Measurements from ENCODE around the gene FOXP1. TPM values are rescaled to one million over a fixed set of nuclear protein-coding genes. Genes with fewer than 3 reads are reported as not detected.

FOXP1 gene
- total RNA-seq, 1 donor from 2014 or later: 107 TPM

DNA sequence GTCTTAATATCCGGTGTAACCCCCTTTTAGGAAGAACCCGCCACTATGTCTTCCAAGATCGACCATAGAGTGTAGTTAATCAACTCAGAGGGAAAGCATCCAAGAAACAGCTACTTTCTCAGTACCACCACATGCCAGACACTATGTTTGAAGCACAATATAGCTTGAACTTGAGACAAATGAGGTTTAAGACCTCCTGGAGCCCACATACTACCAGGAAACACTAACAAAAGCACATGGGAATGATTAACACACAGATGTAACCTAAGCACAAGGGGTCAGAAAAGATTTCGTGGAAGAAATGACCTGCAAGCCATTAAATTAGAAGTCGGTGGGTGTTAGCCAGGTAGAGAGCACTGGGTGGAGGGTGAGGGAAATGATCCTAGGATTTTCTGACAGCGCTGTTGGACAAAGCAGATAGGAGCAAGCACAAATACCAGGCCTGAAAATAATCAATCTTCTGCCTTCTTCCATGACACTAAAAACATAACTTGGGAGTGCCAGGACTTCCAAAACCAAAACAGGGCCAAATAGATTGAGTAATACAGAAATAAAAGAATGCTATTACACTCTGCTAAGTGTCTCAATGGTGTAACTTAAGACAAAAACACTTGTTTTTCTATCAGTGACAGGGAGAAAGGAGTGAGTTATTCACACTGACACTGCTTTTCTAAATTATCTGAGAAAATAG, 213.7 kb downstream of the FOXP1 start:
- Mint-ChIP-seq H3K4me3 (ENCODE audit: unreplicated experiment) (no peak overlapping the region), H3K27me3 (ENCODE audit: low read depth, unreplicated experiment) (no peaks in the 10 kb centered on the region), H3K27ac (ENCODE audit: unreplicated experiment) (no peak overlapping the region), H3K9me3 (ENCODE audit: unreplicated experiment) (peaks cover 4% of the 10 kb centered on the region), H3K4me1 (ENCODE audit: low read depth, unreplicated experiment) (peaks cover 33% of the 10 kb centered on the region), H3K36me3 (ENCODE audit: low read depth, unreplicated experiment) (peaks cover 2% of the 10 kb centered on the region)
- Histone ChIP-seq H3K4me2 (ENCODE audit: low read length) (no peak overlapping the region), H3K4me3 (ENCODE audit: insufficient read depth, low read depth, low read length) (no peak overlapping the region), H3K4me1 (ENCODE audit: insufficient read depth, low read length) (no peaks in the 10 kb centered on the region), H3K9me3 (ENCODE audit: insufficient read depth, low read depth, low read length) (no peaks in the 10 kb centered on the region), H3K27me3 (ENCODE audit: insufficient read depth, low read length) (no peaks in the 10 kb centered on the region), H3K27ac (ENCODE audit: low read depth, low read length) (no peak overlapping the region), H3K79me2 (ENCODE audit: insufficient read depth, low read length) (peaks cover 85% of the 10 kb centered on the region), H4K20me1 (ENCODE audit: insufficient read depth, low read length) (peaks cover 81% of the 10 kb centered on the region), H3K9ac (ENCODE audit: low read length) (no peak overlapping the region), H2AFZ (ENCODE audit: low read depth, low read length) (no peak overlapping the region), H3K36me3 (ENCODE audit: insufficient read depth, low read length) (no peaks in the 10 kb centered on the region)
- DNase-seq (ENCODE audit: low read depth) (peak; percentile 70), FAIRE-seq (no peak)
- TF ChIP-seq, protein P1, sequence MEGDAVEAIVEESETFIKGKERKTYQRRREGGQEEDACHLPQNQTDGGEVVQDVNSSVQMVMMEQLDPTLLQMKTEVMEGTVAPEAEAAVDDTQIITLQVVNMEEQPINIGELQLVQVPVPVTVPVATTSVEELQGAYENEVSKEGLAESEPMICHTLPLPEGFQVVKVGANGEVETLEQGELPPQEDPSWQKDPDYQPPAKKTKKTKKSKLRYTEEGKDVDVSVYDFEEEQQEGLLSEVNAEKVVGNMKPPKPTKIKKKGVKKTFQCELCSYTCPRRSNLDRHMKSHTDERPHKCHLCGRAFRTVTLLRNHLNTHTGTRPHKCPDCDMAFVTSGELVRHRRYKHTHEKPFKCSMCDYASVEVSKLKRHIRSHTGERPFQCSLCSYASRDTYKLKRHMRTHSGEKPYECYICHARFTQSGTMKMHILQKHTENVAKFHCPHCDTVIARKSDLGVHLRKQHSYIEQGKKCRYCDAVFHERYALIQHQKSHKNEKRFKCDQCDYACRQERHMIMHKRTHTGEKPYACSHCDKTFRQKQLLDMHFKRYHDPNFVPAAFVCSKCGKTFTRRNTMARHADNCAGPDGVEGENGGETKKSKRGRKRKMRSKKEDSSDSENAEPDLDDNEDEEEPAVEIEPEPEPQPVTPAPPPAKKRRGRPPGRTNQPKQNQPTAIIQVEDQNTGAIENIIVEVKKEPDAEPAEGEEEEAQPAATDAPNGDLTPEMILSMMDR (IDR thresholded peaks at IDR 0.05; ENCODE audit: insufficient read depth, low read depth, low read length): no peak
- TF ChIP-seq EZH2 (IDR thresholded peaks at IDR 0.05; ENCODE audit: insufficient read depth, low read length): no peak

DNA sequence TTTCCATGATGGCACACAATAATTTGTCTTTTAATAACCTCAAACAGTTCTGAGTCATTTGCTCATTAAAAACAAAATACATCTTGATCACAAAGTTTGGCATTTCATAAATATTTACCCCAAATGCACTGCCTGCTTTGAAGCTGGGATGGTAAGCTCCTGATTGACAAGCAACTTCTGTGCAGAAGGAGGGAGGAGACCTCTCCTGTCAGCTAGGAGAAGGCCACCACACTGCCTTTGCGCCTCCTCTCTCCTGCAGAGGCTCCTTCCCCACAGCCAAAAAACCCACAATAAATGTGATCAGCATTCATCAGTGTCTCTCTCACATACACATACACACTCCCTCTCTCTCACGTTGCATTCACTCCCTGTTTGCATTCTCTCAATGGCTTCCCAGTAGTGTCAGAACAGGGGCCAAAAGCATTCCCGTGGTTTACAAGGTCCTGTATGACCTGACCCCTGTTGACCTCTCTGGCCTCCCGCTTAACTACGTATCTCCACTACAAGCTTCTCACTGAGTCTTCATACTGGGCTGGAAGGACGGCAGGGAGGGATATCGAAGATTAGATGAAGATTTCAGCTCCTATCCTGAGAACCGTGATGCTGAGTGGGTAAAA, 216.4 kb downstream of the FOXP1 start:
- Mint-ChIP-seq H3K36me3 (ENCODE audit: low read depth, unreplicated experiment) (peaks cover 2% of the 10 kb centered on the region), H3K27ac (ENCODE audit: unreplicated experiment) (peak overlapping the region; percentile 2), H3K27me3 (ENCODE audit: low read depth, unreplicated experiment) (no peaks in the 10 kb centered on the region), H3K4me1 (ENCODE audit: low read depth, unreplicated experiment) (peaks cover 34% of the 10 kb centered on the region), H3K4me3 (ENCODE audit: unreplicated experiment) (no peak overlapping the region), H3K9me3 (ENCODE audit: unreplicated experiment) (peaks cover 4% of the 10 kb centered on the region)
- Histone ChIP-seq H3K4me1 (ENCODE audit: insufficient read depth, low read length) (no peaks in the 10 kb centered on the region), H3K9ac (ENCODE audit: low read length) (no peak overlapping the region), H3K9me3 (ENCODE audit: insufficient read depth, low read depth, low read length) (no peaks in the 10 kb centered on the region), H2AFZ (ENCODE audit: low read depth, low read length) (no peak overlapping the region), H3K27ac (ENCODE audit: low read depth, low read length) (no peak overlapping the region), H3K4me3 (ENCODE audit: insufficient read depth, low read depth, low read length) (no peak overlapping the region), H3K36me3 (ENCODE audit: insufficient read depth, low read length) (no peaks in the 10 kb centered on the region), H3K27me3 (ENCODE audit: insufficient read depth, low read length) (no peaks in the 10 kb centered on the region), H4K20me1 (ENCODE audit: insufficient read depth, low read length) (peaks cover 80% of the 10 kb centered on the region), H3K4me2 (ENCODE audit: low read length) (no peak overlapping the region), H3K79me2 (ENCODE audit: insufficient read depth, low read length) (peaks cover 91% of the 10 kb centered on the region)
- FAIRE-seq (no peak), DNase-seq (ENCODE audit: low read depth) (peak; percentile 12)
- no peak for TF ChIP-seq EZH2 (IDR thresholded peaks at IDR 0.05; ENCODE audit: insufficient read depth, low read length)
- TF ChIP-seq, protein P1 (IDR thresholded peaks at IDR 0.05; ENCODE audit: insufficient read depth, low read depth, low read length): no peak

Data from astrocyte (in vitro differentiated cells and primary cell).